ENCODE measurements around the gene MTSS2.

Gene MTSS2

DNA sequence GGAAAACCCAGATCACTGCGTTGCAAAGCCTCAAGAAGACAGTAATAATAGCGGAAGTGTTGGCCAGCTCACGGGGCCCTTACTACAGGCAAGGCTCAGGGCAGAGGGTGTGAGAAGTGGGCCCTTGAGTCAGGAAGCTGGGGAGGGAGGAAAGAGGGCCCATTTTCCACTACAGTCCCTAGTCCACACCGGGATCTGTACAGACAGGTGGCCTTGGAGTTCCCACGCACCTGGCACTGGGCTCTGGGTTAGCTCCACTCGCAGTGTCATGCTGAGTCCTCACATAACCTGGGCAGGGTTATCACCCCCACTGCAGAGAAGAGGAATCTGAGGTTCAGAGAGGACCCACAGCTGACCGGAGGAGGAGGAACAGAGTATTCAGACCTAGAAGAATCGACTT, 16.8 kb upstream of the MTSS2 start:
- no peak overlapping the region for H3K4me3 ChIP-seq (ENCODE audit: low read depth, low read length)
- TF ChIP-seq, protein P1, sequence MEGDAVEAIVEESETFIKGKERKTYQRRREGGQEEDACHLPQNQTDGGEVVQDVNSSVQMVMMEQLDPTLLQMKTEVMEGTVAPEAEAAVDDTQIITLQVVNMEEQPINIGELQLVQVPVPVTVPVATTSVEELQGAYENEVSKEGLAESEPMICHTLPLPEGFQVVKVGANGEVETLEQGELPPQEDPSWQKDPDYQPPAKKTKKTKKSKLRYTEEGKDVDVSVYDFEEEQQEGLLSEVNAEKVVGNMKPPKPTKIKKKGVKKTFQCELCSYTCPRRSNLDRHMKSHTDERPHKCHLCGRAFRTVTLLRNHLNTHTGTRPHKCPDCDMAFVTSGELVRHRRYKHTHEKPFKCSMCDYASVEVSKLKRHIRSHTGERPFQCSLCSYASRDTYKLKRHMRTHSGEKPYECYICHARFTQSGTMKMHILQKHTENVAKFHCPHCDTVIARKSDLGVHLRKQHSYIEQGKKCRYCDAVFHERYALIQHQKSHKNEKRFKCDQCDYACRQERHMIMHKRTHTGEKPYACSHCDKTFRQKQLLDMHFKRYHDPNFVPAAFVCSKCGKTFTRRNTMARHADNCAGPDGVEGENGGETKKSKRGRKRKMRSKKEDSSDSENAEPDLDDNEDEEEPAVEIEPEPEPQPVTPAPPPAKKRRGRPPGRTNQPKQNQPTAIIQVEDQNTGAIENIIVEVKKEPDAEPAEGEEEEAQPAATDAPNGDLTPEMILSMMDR (IDR thresholded peaks at IDR 0.05; ENCODE audit: low read depth, low read length): no peak

DNA sequence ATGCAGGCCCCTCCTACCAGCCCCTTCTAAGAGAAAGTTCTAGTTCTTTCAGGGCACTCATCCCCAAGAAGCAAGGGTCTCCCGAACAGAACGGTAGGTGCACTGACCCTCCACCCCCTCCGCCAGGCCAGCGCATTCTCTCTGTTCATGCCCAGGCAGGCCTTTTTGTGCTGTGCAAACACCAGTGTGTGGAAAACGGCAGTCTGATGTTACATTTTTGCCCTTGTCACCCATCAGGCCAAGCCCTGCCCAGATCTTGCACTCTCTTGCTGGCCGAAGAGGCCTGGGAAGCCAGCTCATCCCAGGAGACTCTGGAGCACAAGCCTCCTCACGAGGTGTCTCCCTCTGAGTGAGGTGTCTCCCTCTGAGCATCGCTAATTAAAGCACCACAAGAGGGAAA, 16.1 kb upstream of the MTSS2 start:
- TF ChIP-seq, protein P1 (IDR thresholded peaks at IDR 0.05; ENCODE audit: low read depth, low read length): no peak

DNA sequence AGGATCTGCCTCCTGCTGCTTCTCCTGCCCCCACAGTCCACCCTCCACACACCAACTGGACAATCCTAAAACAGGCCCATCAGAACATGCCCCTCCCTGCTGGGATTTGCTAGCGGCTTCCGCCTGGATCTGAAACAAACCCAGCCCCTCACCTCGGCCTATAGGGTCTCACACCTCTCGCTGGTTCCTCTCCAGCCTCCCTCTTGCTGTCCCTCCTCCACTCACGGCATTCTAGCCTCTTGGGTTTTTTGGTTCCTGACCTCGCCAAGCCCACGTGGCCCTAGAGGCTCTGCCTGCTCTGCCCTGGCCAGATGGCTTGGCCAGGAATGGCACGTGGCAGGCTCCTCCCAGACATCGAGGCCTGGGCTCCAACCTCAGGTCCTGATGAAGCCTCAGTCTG, 15.7 kb upstream of the MTSS2 start:
- TF ChIP-seq, protein P1 (IDR thresholded peaks at IDR 0.05; ENCODE audit: low read depth, low read length): no peak
- H3K4me3 ChIP-seq (ENCODE audit: low read depth, low read length): no peak overlapping the region

More for the DNA sequence above, 16.1 kb upstream of the MTSS2 start:
- H3K4me3 ChIP-seq (ENCODE audit: low read depth, low read length): no peak overlapping the region

DNA sequence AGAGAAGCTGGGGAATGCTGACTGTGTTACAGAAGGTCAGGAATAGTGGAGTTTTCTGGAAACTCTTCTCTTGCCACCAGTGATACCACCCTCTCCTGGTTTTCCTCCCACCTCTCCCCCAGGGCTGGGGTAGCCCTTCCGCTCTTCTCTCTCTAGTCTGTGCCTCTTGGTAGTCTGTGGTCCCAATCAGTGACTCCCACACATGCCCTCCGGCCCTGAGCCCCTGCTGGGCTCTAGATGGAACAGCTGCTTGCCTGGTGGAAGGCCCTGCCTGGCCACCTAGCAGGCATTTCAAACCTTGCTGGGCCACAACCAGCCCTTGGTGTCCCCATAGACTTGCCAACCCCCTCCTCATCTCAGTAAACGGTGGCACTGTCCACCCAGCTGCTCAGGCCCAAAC, 15.2 kb upstream of the MTSS2 start:
- TF ChIP-seq, protein P1 (IDR thresholded peaks at IDR 0.05; ENCODE audit: low read depth, low read length): no peak
- no peak overlapping the region for H3K4me3 ChIP-seq (ENCODE audit: low read depth, low read length)

DNA sequence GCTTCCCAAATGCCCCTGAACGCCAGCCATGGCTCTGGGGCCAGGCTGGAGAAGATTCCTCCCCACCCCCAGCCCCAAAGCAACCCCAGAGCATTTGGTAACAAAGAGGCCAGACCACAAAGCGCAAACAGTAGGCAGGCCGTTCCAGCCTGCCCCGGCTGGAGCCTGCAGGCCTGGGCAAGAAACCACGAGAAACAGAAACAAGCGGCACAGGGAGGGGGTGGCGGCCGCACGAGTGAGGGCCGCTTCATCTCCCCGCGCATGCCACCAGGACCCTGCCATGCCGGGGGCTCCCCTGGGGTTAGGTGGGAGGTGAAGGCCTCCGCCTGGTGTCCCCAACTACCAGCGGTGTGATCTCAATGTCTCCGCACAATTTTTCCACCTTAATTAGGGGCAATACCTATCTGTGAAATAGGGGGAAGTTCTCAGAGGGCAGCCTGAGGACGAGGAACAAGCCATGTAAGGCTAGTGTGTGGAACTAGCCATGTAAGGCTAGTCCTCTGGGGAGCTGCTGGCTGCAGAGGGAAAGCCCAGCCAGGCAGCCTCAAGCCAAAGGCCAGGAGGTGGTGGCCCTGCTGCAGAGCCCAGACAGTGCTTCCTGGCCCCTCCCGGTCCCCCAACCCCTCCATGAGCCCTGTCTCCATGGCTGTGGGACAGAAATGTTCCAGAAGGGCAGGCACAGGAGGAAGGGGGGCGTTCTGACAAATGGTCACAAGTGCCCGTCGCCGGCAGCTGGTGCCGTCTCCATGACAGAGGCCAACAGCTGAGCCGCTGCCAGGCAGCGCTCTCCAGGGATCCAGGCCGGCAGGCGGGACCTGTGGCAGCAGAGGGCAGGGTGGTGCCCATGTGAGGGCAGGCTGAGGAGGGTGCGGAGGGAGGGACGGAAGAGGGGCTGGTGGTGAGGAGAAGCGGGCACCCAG, 14.5 kb upstream of the MTSS2 start:
- TF ChIP-seq, protein P1 (IDR thresholded peaks at IDR 0.05; ENCODE audit: low read depth, low read length): no peak
- no peak overlapping the region for H3K4me3 ChIP-seq (ENCODE audit: low read depth, low read length)

DNA sequence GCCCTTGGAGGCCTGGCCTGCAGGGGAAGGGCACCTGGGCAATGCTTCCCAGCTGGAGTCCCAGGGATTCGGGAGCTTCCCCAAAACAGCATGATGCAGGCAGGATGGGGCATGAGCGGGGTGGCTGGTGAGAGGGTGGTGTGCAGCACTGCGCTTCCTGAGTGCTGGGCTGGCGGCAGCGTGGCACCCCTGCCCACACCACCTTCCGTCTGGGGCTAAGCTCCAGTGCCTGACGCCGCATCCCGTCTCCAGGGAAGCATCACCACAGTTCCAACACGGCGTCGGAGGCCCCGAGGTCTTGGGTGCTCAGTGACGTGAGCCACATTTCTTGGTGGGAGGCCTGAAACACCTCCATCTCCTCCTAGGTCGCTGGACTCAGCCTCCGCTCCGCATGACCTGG, 13.8 kb upstream of the MTSS2 start:
- no peak overlapping the region for H3K4me3 ChIP-seq (ENCODE audit: low read depth, low read length)
- TF ChIP-seq, protein P1 (IDR thresholded peaks at IDR 0.05; ENCODE audit: low read depth, low read length): no peak

DNA sequence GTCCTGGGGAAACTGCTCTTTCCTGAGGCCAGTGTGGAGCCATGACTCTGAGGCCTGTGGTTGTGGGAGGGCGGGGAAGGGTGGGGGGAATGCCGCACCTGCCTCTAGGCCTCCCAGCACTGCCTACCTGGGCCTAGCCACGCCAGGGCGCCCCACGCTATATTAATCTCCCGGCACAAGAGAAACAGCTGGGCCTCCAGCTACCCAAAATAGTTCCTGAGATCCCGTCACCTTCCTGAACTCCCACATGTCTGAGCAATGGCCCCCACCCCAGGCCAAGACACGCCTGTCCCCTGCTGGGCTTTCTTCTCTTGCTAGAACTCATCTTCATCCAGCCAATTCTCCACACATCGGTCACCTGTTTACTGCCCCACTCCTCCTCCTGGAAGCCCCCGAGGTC, 13.0 kb upstream of the MTSS2 start:
- TF ChIP-seq, protein P1 (IDR thresholded peaks at IDR 0.05; ENCODE audit: low read depth, low read length): no peak
- no peak overlapping the region for H3K4me3 ChIP-seq (ENCODE audit: low read depth, low read length)

All from WI38 (cell line).